Neutrophil (primary cell): ENCODE data around the gene CNOT3.

Experiments
- H3K27ac ChIP-seq: fragments of 200-600 bp; sonication (generic); 2 replicates; pipeline ENCODE4 v1.5.1; 2016; ENCODE audit warnings: mild to moderate bottlenecking, moderate library complexity
- H3K27me3 ChIP-seq: fragments of 200-600 bp; sonication (generic); 2 replicates; pipeline ENCODE4 v1.6.0; 2016; ENCODE audit warnings: mild to moderate bottlenecking
- H3K36me3 ChIP-seq: fragments of 200-600 bp; sonication (generic); 2 replicates; pipeline ENCODE4 v1.5.1; 2017
- H3K4me1 ChIP-seq, 2 experiments: fragments of 200-600 bp in 1 of 2; sonication (generic) in 1 of 2; 1 replicate in 1 of 2; 2 replicates in 1 of 2; pipeline versions ENCODE4 v1.5.1 to v1.6.1; 2013 to 2016; ENCODE audit warnings: low read depth in 1 of 2, low read length in 1 of 2, mild to moderate bottlenecking in 1 of 2, moderate library complexity in 1 of 2; ENCODE audit not compliant: control insufficient read depth in 1 of 2, insufficient read depth in 1 of 2
- H3K4me3 ChIP-seq, 2 experiments: fragments of 200-600 bp in 1 of 2; sonication (generic) in 1 of 2; 1 replicate in 1 of 2; 2 replicates in 1 of 2; pipeline ENCODE4 v1.5.1; 2013 to 2016; ENCODE audit warnings: low read depth in 1 of 2, low read length in 1 of 2, mild to moderate bottlenecking in 1 of 2, moderate library complexity in 1 of 2
- H3K9me3 ChIP-seq: fragments of 200-600 bp; sonication (generic); 2 replicates; pipeline ENCODE4 v1.5.1; 2016
- CTCF ChIP-seq: fragments of 200-600 bp; sonication (generic); IDR thresholded peaks from 2 replicates; pipeline ENCODE4 v1.5.1; 2016; ENCODE audit warnings: antibody characterized with exemption

The CNOT3 gene

GRCh38 chr19:54138489-54139256 is 1.1 kb downstream of the CNOT3 start:
- H3K36me3 ChIP-seq, result peaks cover 14% of the 10 kb centered on the region
- no peaks in the 10 kb centered on the region for H3K9me3 ChIP-seq
- peak overlapping the region; percentile 91 for H3K27ac ChIP-seq
- no peak for TF ChIP-seq CTCF
- peaks cover 4% of the 10 kb centered on the region for H3K27me3 ChIP-seq
- peaks cover 34 to 37% of the 10 kb centered on the region in 2 experiments for H3K4me1 ChIP-seq
- H3K4me3 ChIP-seq, result peak overlapping the region; percentile 76 to 99

GRCh38 chr19:54141356-54141755 is 3.8 kb downstream of the CNOT3 start:
- Histone ChIP-seq H3K9me3 (no peaks in the 10 kb centered on the region), H3K4me1 (peaks cover 25 to 29% of the 10 kb centered on the region in 2 experiments), H3K36me3 (peaks cover 41% of the 10 kb centered on the region), H3K4me3 (no peak overlapping the region), H3K27me3 (no peaks in the 10 kb centered on the region), H3K27ac (no peak overlapping the region)
- no peak for TF ChIP-seq CTCF

DNA sequence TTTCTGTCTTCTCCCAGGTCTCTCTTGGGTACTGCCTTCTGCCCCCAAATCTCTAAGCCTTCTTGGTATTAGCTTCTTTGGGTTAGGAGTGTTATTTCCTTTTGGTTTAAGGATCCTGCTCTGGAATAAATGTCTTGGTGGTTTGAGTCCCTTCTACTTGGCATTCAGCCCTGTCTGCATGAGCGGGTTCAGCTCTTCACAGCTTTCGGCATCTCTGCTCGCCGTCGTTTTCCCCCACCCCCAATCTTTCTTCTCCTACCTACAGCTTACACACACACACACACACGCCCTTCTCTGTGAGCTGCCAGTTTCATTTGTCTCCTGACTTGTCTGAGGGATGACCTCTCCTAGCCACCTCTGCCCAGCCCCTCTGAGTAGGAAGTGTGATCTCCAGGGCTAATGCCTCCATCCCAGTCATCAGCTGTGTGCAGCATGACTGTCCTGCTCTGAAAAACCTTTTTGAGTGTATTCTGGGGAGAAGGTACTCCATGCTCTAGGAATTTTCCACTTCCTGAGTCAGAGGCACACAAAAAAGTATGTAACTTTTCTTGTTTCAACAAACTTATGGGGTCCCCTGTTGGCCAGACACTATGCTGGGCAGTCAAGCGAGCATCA is 4.7 kb downstream of the CNOT3 start:
- Histone ChIP-seq H3K4me1 (peaks cover 20 to 24% of the 10 kb centered on the region in 2 experiments), H3K27ac (no peak overlapping the region), H3K9me3 (no peaks in the 10 kb centered on the region), H3K27me3 (no peaks in the 10 kb centered on the region), H3K4me3 (no peak overlapping the region), H3K36me3 (peaks cover 50% of the 10 kb centered on the region)
- TF ChIP-seq CTCF, result no peak

DNA sequence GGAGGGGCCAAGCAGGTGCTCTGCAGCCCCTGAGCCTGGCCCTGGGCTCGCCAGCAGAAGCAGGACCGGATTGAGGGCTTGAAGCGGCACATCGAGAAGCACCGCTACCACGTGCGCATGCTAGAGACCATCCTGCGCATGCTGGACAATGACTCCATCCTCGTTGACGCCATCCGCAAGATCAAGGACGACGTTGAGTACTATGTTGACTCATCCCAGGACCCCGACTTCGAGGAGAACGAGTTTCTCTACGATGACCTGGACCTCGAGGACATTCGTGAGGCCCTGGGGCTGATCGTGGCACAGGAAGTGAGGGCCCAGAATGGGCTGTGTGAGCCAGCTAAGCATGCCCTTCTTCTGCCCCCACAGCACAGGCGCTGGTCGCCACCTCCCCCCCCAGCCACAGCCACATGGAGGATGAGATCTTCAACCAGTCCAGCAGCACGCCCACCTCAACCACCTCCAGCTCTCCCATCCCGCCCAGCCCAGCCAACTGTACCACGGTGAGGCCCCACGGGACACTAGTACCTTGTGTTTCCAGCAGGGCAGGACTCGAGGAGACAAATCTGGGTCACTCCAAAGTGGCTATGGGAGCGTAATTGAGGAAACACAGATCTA is 8.1 kb downstream of the CNOT3 start:
- Histone ChIP-seq H3K9me3 (no peaks in the 10 kb centered on the region), H3K4me1 (peaks cover 4 to 5% of the 10 kb centered on the region in 2 experiments), H3K36me3 (peaks cover 84% of the 10 kb centered on the region), H3K4me3 (no peak overlapping the region), H3K27ac (no peak overlapping the region), H3K27me3 (no peaks in the 10 kb centered on the region)
- TF ChIP-seq CTCF, result no peak

DNA sequence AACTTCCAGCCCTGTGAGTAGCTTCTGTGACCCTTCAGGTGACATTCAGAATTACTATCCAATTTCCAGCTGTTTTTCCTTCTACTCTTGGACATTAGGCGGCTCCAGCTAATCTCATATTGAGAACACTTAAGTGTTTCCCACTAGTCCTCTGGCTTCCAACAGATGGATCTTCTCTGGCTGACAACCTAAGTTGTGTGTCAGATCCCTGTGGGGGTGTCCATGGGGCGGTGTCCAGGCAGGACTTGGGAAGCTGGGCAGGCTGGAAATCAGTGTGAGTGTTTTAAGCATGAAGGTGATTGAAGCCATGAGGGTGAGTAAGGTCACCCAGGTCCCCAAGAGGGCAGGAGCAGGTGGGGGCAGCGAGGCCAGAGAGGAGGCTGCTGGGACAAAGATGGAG is 10.1 kb downstream of the CNOT3 start:
- H3K27ac ChIP-seq, result no peak overlapping the region
- H3K27me3 ChIP-seq, result no peaks in the 10 kb centered on the region
- no peak for TF ChIP-seq CTCF
- peaks cover 4% of the 10 kb centered on the region in 2 experiments for H3K4me1 ChIP-seq
- no peaks in the 10 kb centered on the region for H3K9me3 ChIP-seq
- H3K36me3 ChIP-seq, result peaks cover 100% of the 10 kb centered on the region
- no peak overlapping the region for H3K4me3 ChIP-seq
